Measurements from ENCODE around the gene WNT6. TPM values are rescaled to one million over a fixed set of nuclear protein-coding genes. Genes with fewer than 3 reads are reported as not detected.
A peak's percentile ranks its signal among the peaks of the same experiment; 100 is the strongest.

The WNT6 gene
- total and polyA plus RNA-seq, 2 of the 8 experiments (the other 6 are each of a cell fraction or from before 2014, with no cell fraction given): not detected

GRCh38 chr2:218814540-218815243 is 44.9 kb upstream of the WNT6 start:
- ChIA-PET POLR2A (ENCODE audit: partially characterized antibody) (no interaction called here), CTCF (ENCODE audit: partially characterized antibody) (interaction anchor here (0.8 to 1.4 kb wide), 4 partner anchors 8 to 35 kb away, joined by 3 to 7 read pairs (median 4); no protein-coding TSS in a partner anchor)
- Histone ChIP-seq H4K91ac (replicated peaks; ENCODE audit: insufficient read length, low read length) (no peak overlapping the region), H3K27ac (ENCODE audit: low read depth, low read length) (no peak overlapping the region), H3K79me2 (ENCODE audit: control insufficient read depth in 1 of 2, insufficient read depth in 2 of 2, low read length in 2 of 2) (no peaks in the 10 kb centered on the region), H4K20me1 (replicated peaks in 1 of 2; ENCODE audit: control insufficient read depth in 1 of 2, insufficient read depth in 2 of 2, low read length in 2 of 2) (no peaks in the 10 kb centered on the region), H3K23ac (ENCODE audit: insufficient read length) (no peak overlapping the region), H3K27me3 (replicated peaks in 1 of 4; ENCODE audit: control insufficient read depth in 3 of 4, extremely low read depth in 1 of 4, insufficient read depth in 3 of 4, low read length in 3 of 4) (no peaks in the 10 kb centered on the region), H3K9me3 (ENCODE audit: insufficient read depth in 2 of 2, low read depth in 1 of 2, low read length in 1 of 2) (no peaks in the 10 kb centered on the region), H3K56ac (replicated peaks; ENCODE audit: insufficient read length, low read depth, low read length) (no peak overlapping the region), H4K5ac (ENCODE audit: insufficient read length, low read depth, low read length) (no peak overlapping the region), H3K9ac (replicated peaks in 1 of 4; ENCODE audit: extremely low read depth in 1 of 4, low read depth in 3 of 4, low read length in 3 of 4) (no peak overlapping the region), H3K4me2 (ENCODE audit: insufficient read depth in 1 of 2, low read depth in 2 of 2, low read length in 2 of 2) (no peak overlapping the region), H3K4me3 (ENCODE audit: extremely low read depth in 1 of 4, insufficient read depth in 2 of 4, low read depth in 3 of 4, low read length in 4 of 4) (no peak overlapping the region), H3K4me1 (replicated peaks in 1 of 4; ENCODE audit: control insufficient read depth in 3 of 4, insufficient read depth in 4 of 4, low read length in 3 of 4) (no peaks in the 10 kb centered on the region), H2BK20ac (ENCODE audit: low read length) (no peak overlapping the region), H2BK5ac (ENCODE audit: low read depth, low read length) (no peak overlapping the region), H3K79me1 (ENCODE audit: low read depth, low read length) (no peaks in the 10 kb centered on the region), H2BK15ac (ENCODE audit: low read length) (no peak overlapping the region; the same call in 1 of the 2 replicates), H3K18ac (ENCODE audit: extremely low read depth, low read length) (no peak overlapping the region), H2AK5ac (ENCODE audit: low read depth, low read length) (no peak overlapping the region), H3K14ac (ENCODE audit: insufficient read length) (no peak overlapping the region), H3K23me2 (ENCODE audit: low read depth, low read length) (no peaks in the 10 kb centered on the region), H4K8ac (ENCODE audit: extremely low read depth, insufficient read depth, low read length) (peak overlapping the region; percentile 22; the same call in 1 of the 2 replicates), H3K36me3 (ENCODE audit: control insufficient read depth in 2 of 4, insufficient read depth in 4 of 4, low read length in 3 of 4) (no peaks in the 10 kb centered on the region), H3K4ac (replicated peaks; ENCODE audit: insufficient read length, low read depth, low read length) (no peak overlapping the region), H2BK120ac (replicated peaks; ENCODE audit: low read depth, low read length) (no peak overlapping the region), H2AFZ (ENCODE audit: low read length) (no peak overlapping the region), H2BK12ac (ENCODE audit: low read depth, low read length) (0 out of 2 replicates have a peak overlapping the region, but pooled peaks have one; percentile 50)
- DNase-seq (ENCODE audit: low read depth in 1 of 2, low spot score in 2 of 2): no peak
- 96% methylated on average over 11 of the region's 13 CpGs; no CpG with 5 or more reads in 1 of the 2 experiments for WGBS, 2 experiments (ENCODE audit: extremely low coverage in 1 of 2, insufficient coverage in 1 of 2, insufficient read length in 1 of 2, insufficient replicate concordance in 2 of 2, low coverage in 1 of 2, low lambda C conversion rate in 2 of 2, missing lambda C conversion rate in 1 of 2)
- FAIRE-seq: no peak
- TF ChIP-seq HDAC6 (IDR thresholded peaks at IDR 0.05; ENCODE audit: low read depth, low read length) (no peak), SP2 (IDR thresholded peaks at IDR 0.05; ENCODE audit: low read length) (no peak), CHD2 (IDR thresholded peaks at IDR 0.05; ENCODE audit: low read length) (no peak), E2F6 (IDR thresholded peaks at IDR 0.05) (no peak), RNF2 (IDR thresholded peaks at IDR 0.05; ENCODE audit: borderline replicate concordance, low read depth, low read length, missing control alignments, poor library complexity, severe bottlenecking) (no peak), SAP30 (IDR thresholded peaks at IDR 0.05; ENCODE audit: insufficient read depth, insufficient replicate concordance, low read length) (no peak), JUND (IDR thresholded peaks at IDR 0.05; ENCODE audit: low read length) (no peak), CBX8 (IDR thresholded peaks at IDR 0.05; ENCODE audit: borderline replicate concordance, low read depth, low read length) (no peak), CTBP2 (IDR thresholded peaks at IDR 0.05; ENCODE audit: borderline replicate concordance, insufficient read depth, insufficient read length, low read length) (no peak), POLR2AphosphoS5 (IDR thresholded peaks at IDR 0.05; ENCODE audit: low read depth, low read length) (no peak)
